Measurements from ENCODE around the gene MDK.

MDK gene

GRCh38 chr11:46410021-46410420 is 28.6 kb downstream of the MDK start:
- Histone ChIP-seq H3K4me1 (ENCODE audit: control insufficient read depth, low read depth, low read length) (no peaks in the 10 kb centered on the region), H3K9ac (ENCODE audit: low read length) (no peak overlapping the region), H2BK15ac (replicated peaks; ENCODE audit: low read depth) (no peak overlapping the region), H3K79me1 (ENCODE audit: low read length) (no peaks in the 10 kb centered on the region), H3K56ac (ENCODE audit: low read length) (no peak overlapping the region), H3K36me3 (ENCODE audit: control insufficient read depth, insufficient read depth, low read length) (no peaks in the 10 kb centered on the region), H3K27ac (ENCODE audit: low read depth, low read length) (no peak overlapping the region), H3K4ac (ENCODE audit: low read depth, low read length) (no peak overlapping the region), H3K79me2 (ENCODE audit: control insufficient read depth, insufficient read depth, low read length) (no peaks in the 10 kb centered on the region), H2BK5ac (ENCODE audit: low read length) (no peak overlapping the region), H3K18ac (ENCODE audit: low read length) (no peak overlapping the region), H4K8ac (ENCODE audit: low read depth, low read length) (no peak overlapping the region), H3K4me3 (ENCODE audit: low read length) (no peak overlapping the region), H2BK120ac (ENCODE audit: low read depth, low read length) (no peak overlapping the region), H4K5ac (ENCODE audit: low read length) (no peak overlapping the region), H3K4me2 (ENCODE audit: low read length) (no peak overlapping the region), H2AK5ac (ENCODE audit: low read length) (no peak overlapping the region), H3K27me3 (ENCODE audit: insufficient read depth, low read length, poor library complexity) (no peaks in the 10 kb centered on the region), H3K23ac (ENCODE audit: low read length) (no peak overlapping the region)
- DNase-seq: peak; percentile 72
- WGBS (ENCODE audit: extremely low coverage, insufficient coverage, low lambda C conversion rate): no CpG with 5 or more reads among the region's 5 CpGs

- Histone ChIP-seq H3K4me1 (ENCODE audit: control insufficient read depth, low read depth, low read length) (no peaks in the 10 kb centered on the region), H3K56ac (ENCODE audit: low read length) (no peak overlapping the region), H4K5ac (ENCODE audit: low read length) (no peak overlapping the region), H3K9ac (ENCODE audit: low read length) (no peak overlapping the region), H2AK5ac (ENCODE audit: low read length) (no peak overlapping the region), H3K27me3 (ENCODE audit: insufficient read depth, low read length, poor library complexity) (no peaks in the 10 kb centered on the region), H2BK5ac (ENCODE audit: low read length) (no peak overlapping the region), H3K27ac (ENCODE audit: low read depth, low read length) (no peak overlapping the region), H3K4me3 (ENCODE audit: low read length) (no peak overlapping the region), H3K36me3 (ENCODE audit: control insufficient read depth, insufficient read depth, low read length) (no peaks in the 10 kb centered on the region), H3K23ac (ENCODE audit: low read length) (no peak overlapping the region), H3K18ac (ENCODE audit: low read length) (no peak overlapping the region), H3K79me1 (ENCODE audit: low read length) (no peaks in the 10 kb centered on the region), H3K4me2 (ENCODE audit: low read length) (no peak overlapping the region), H4K8ac (ENCODE audit: low read depth, low read length) (no peak overlapping the region), H2BK15ac (replicated peaks; ENCODE audit: low read depth) (no peak overlapping the region), H3K79me2 (ENCODE audit: control insufficient read depth, insufficient read depth, low read length) (no peaks in the 10 kb centered on the region), H3K4ac (ENCODE audit: low read depth, low read length) (no peak overlapping the region), H2BK120ac (ENCODE audit: low read depth, low read length) (no peak overlapping the region)
- DNase-seq: no peak
- no CpG with 5 or more reads among the region's 9 CpGs for WGBS (ENCODE audit: extremely low coverage, insufficient coverage, low lambda C conversion rate)
These were observed 32.4 kb downstream of the MDK start for GRCh38 chr11:46413760-46414465.

GRCh38 chr11:46414466-46414796 is 33.0 kb downstream of the MDK start:
- Histone ChIP-seq H3K4me2 (ENCODE audit: low read length) (no peak overlapping the region), H2BK5ac (ENCODE audit: low read length) (no peak overlapping the region), H3K4me1 (ENCODE audit: control insufficient read depth, low read depth, low read length) (no peaks in the 10 kb centered on the region), H2AK5ac (ENCODE audit: low read length) (no peak overlapping the region), H3K27ac (ENCODE audit: low read depth, low read length) (no peak overlapping the region), H3K23ac (ENCODE audit: low read length) (no peak overlapping the region), H3K27me3 (ENCODE audit: insufficient read depth, low read length, poor library complexity) (no peaks in the 10 kb centered on the region), H2BK15ac (replicated peaks; ENCODE audit: low read depth) (no peak overlapping the region), H3K4me3 (ENCODE audit: low read length) (no peak overlapping the region), H2BK120ac (ENCODE audit: low read depth, low read length) (no peak overlapping the region), H3K4ac (ENCODE audit: low read depth, low read length) (no peak overlapping the region), H3K9ac (ENCODE audit: low read length) (no peak overlapping the region), H3K36me3 (ENCODE audit: control insufficient read depth, insufficient read depth, low read length) (no peaks in the 10 kb centered on the region), H3K56ac (ENCODE audit: low read length) (no peak overlapping the region), H3K79me1 (ENCODE audit: low read length) (no peaks in the 10 kb centered on the region), H3K79me2 (ENCODE audit: control insufficient read depth, insufficient read depth, low read length) (no peaks in the 10 kb centered on the region), H4K5ac (ENCODE audit: low read length) (no peak overlapping the region), H3K18ac (ENCODE audit: low read length) (no peak overlapping the region), H4K8ac (ENCODE audit: low read depth, low read length) (no peak overlapping the region)
- WGBS (ENCODE audit: extremely low coverage, insufficient coverage, low lambda C conversion rate): no CpG with 5 or more reads among the region's 5 CpGs
- no peak for DNase-seq

GRCh38 chr11:46414879-46415278 is 33.4 kb downstream of the MDK start:
- H3K4me1 ChIP-seq (ENCODE audit: control insufficient read depth, low read depth, low read length): no peaks in the 10 kb centered on the region
- no peak overlapping the region for H3K4me3 ChIP-seq (ENCODE audit: low read length)
- no peak overlapping the region for H3K23ac ChIP-seq (ENCODE audit: low read length)
- H4K5ac ChIP-seq (ENCODE audit: low read length): no peak overlapping the region
- no peaks in the 10 kb centered on the region for H3K27me3 ChIP-seq (ENCODE audit: insufficient read depth, low read length, poor library complexity)
- no peak for DNase-seq
- no peak overlapping the region for H3K18ac ChIP-seq (ENCODE audit: low read length)
- no peak overlapping the region for H2BK15ac ChIP-seq (replicated peaks; ENCODE audit: low read depth)
- no peak overlapping the region for H3K9ac ChIP-seq (ENCODE audit: low read length)
- no peak overlapping the region for H2BK5ac ChIP-seq (ENCODE audit: low read length)
- H2AK5ac ChIP-seq (ENCODE audit: low read length): no peak overlapping the region
- no peak overlapping the region for H3K4ac ChIP-seq (ENCODE audit: low read depth, low read length)
- H4K8ac ChIP-seq (ENCODE audit: low read depth, low read length): no peak overlapping the region
- H3K79me1 ChIP-seq (ENCODE audit: low read length): no peaks in the 10 kb centered on the region
- no peak overlapping the region for H3K4me2 ChIP-seq (ENCODE audit: low read length)
- no peak overlapping the region for H3K27ac ChIP-seq (ENCODE audit: low read depth, low read length)
- no peak overlapping the region for H2BK120ac ChIP-seq (ENCODE audit: low read depth, low read length)
- no peak overlapping the region for H3K56ac ChIP-seq (ENCODE audit: low read length)
- no peaks in the 10 kb centered on the region for H3K79me2 ChIP-seq (ENCODE audit: control insufficient read depth, insufficient read depth, low read length)
- WGBS (ENCODE audit: extremely low coverage, insufficient coverage, low lambda C conversion rate): no CpG with 5 or more reads among the region's 3 CpGs
- no peaks in the 10 kb centered on the region for H3K36me3 ChIP-seq (ENCODE audit: control insufficient read depth, insufficient read depth, low read length)

GRCh38 chr11:46417711-46418110 is 36.2 kb downstream of the MDK start:
- Histone ChIP-seq H3K79me1 (ENCODE audit: low read length) (no peaks in the 10 kb centered on the region), H2AK5ac (ENCODE audit: low read length) (no peak overlapping the region), H3K36me3 (ENCODE audit: control insufficient read depth, insufficient read depth, low read length) (peaks cover 1% of the 10 kb centered on the region), H3K23ac (ENCODE audit: low read length) (no peak overlapping the region), H3K56ac (ENCODE audit: low read length) (no peak overlapping the region), H3K18ac (ENCODE audit: low read length) (no peak overlapping the region), H3K4me2 (ENCODE audit: low read length) (no peak overlapping the region), H2BK120ac (ENCODE audit: low read depth, low read length) (no peak overlapping the region), H3K9ac (ENCODE audit: low read length) (no peak overlapping the region), H3K27ac (ENCODE audit: low read depth, low read length) (no peak overlapping the region), H4K8ac (ENCODE audit: low read depth, low read length) (no peak overlapping the region), H4K5ac (ENCODE audit: low read length) (no peak overlapping the region), H3K79me2 (ENCODE audit: control insufficient read depth, insufficient read depth, low read length) (no peaks in the 10 kb centered on the region), H3K27me3 (ENCODE audit: insufficient read depth, low read length, poor library complexity) (no peaks in the 10 kb centered on the region), H3K4me1 (ENCODE audit: control insufficient read depth, low read depth, low read length) (no peaks in the 10 kb centered on the region), H2BK5ac (ENCODE audit: low read length) (no peak overlapping the region), H3K4ac (ENCODE audit: low read depth, low read length) (no peak overlapping the region), H3K4me3 (ENCODE audit: low read length) (no peak overlapping the region), H2BK15ac (replicated peaks; ENCODE audit: low read depth) (no peak overlapping the region)
- DNase-seq: no peak
- no CpG with 5 or more reads among the region's 7 CpGs for WGBS (ENCODE audit: extremely low coverage, insufficient coverage, low lambda C conversion rate)

- H3K27ac ChIP-seq (ENCODE audit: low read depth, low read length): no peak overlapping the region
- H4K5ac ChIP-seq (ENCODE audit: low read length): no peak overlapping the region
- no peak overlapping the region for H4K8ac ChIP-seq (ENCODE audit: low read depth, low read length)
- no peak overlapping the region for H2AK5ac ChIP-seq (ENCODE audit: low read length)
- no peak overlapping the region for H3K18ac ChIP-seq (ENCODE audit: low read length)
- H3K79me2 ChIP-seq (ENCODE audit: control insufficient read depth, insufficient read depth, low read length): no peaks in the 10 kb centered on the region
- no peak overlapping the region for H3K23ac ChIP-seq (ENCODE audit: low read length)
- H3K4me1 ChIP-seq (ENCODE audit: control insufficient read depth, low read depth, low read length): no peaks in the 10 kb centered on the region
- H3K4me3 ChIP-seq (ENCODE audit: low read length): no peak overlapping the region
- H3K79me1 ChIP-seq (ENCODE audit: low read length): no peaks in the 10 kb centered on the region
- H3K27me3 ChIP-seq (ENCODE audit: insufficient read depth, low read length, poor library complexity): no peaks in the 10 kb centered on the region
- no peak overlapping the region for H3K56ac ChIP-seq (ENCODE audit: low read length)
- peak; percentile 33 for DNase-seq
- no peak overlapping the region for H3K4me2 ChIP-seq (ENCODE audit: low read length)
- H2BK120ac ChIP-seq (ENCODE audit: low read depth, low read length): no peak overlapping the region
- H3K4ac ChIP-seq (ENCODE audit: low read depth, low read length): no peak overlapping the region
- no CpG with 5 or more reads among the region's 5 CpGs for WGBS (ENCODE audit: extremely low coverage, insufficient coverage, low lambda C conversion rate)
- peaks cover 1% of the 10 kb centered on the region for H3K36me3 ChIP-seq (ENCODE audit: control insufficient read depth, insufficient read depth, low read length)
- H2BK5ac ChIP-seq (ENCODE audit: low read length): no peak overlapping the region
- H3K9ac ChIP-seq (ENCODE audit: low read length): no peak overlapping the region
- H2BK15ac ChIP-seq (replicated peaks; ENCODE audit: low read depth): no peak overlapping the region
These were observed 37.3 kb downstream of the MDK start for GRCh38 chr11:46418751-46419150.
